HG02642 (cell line): ENCODE results near the gene GPR37.

Source experiments
- ATAC-seq: cut with Tn5 transposase; IDR thresholded peaks from one replicate; pipeline ENCODE4 v1.9.1; 2021; ENCODE audit warnings: mild to moderate bottlenecking; ENCODE audit not compliant: unreplicated experiment, poor library complexity

Gene GPR37

GRCh38 chr7:124781418-124781817 is 15.8 kb upstream of the GPR37 start:
- no peak for ATAC-seq

DNA sequence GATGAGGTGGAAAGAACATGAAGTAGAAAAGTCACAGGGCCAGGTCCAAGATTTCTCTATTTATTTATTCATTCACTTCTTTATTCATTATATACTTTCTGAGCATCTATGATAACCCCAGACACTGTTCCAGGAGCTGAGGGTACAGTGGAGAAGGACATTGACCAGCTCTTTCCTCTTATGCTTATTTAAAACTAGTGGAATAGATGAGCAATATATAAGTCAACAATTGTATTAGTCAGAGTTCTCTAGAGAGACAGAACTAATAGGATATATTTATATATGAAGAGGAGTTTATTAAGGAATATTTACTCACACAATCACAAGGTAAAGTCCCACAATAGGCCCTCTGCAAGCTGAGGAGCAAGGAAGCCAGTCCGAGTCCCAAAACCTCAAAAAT is 15.0 kb upstream of the GPR37 start:
- ATAC-seq: no peak

DNA sequence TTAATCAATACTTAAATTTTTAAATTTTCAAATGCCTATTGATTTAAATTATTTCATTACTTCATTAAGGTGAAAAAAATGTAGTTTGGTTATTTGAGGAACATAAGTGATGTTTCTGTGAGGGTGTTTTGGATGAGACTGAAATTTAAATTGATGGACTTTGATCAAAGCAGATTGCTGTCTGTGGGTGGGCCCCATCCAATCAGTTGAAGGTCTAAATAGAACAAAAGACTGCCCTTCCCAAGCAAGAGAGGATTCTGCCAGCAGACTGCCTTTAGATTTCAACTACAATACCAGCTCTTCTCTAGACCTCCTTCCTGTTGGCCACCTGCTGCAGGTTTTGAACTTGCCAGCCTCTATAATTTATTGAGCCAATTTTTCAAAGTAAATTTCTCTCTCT is 14.5 kb upstream of the GPR37 start:
- ATAC-seq: no peak

DNA sequence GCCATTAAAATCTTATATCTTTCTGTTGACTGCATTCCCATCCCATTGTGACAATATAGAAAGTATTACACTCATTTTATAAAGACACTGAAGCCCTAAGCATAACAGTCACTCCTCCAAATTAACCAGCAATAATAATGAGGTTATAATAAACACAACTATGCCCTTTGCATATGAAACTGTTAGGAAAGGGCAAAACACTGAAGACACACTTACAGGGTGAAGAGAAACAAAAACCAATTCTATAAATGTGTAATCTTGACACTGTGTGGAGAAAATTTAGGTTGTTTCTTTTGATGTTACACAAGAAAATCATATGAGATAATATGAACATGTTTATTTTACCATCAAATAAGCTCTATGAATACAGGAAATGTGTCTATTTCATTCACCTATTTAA is 14.0 kb upstream of the GPR37 start:
- no peak for ATAC-seq

DNA sequence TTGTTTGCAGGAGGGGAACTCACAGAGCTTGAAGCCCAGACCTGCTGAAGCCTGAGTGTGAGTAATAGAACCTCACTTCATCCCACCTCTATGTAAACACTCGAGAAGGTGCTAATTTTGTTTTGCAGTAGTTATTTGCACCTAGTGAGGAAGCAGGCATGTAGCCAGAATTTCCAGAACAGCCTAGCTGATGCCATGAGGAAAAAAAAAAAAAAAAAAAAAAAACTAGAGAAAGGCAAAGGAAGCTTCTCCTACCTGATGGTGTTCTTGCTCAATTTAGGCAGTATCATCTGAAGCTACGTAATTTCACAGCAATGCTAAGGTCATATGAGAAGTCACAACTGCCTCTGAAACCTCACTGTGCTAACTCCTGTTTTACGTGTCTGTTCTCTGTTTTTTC is 13.6 kb upstream of the GPR37 start:
- ATAC-seq: no peak

DNA sequence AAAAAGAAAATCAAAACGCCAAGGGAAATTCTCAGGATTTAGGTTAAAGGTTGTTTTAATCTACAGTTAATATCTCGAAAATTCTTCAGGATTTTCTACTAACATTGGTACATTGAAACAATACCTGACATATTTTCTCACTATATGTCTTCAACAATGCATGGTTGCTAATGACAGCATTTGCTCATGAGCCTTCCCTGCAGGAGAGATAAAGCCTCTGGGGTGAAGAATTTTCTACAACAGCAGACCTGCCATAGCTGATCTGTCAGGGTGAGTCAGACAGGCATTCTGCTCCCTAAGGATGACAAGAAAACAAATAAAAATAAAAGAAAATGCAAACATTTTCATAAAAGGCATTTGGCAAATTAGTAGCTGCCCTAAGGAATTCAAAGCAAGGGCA is 11.7 kb upstream of the GPR37 start:
- no peak for ATAC-seq

- no peak for ATAC-seq
These were observed 10.6 kb upstream of the GPR37 start for GRCh38 chr7:124776153-124776552.

- ATAC-seq: no peak
These were observed 9.8 kb upstream of the GPR37 start for GRCh38 chr7:124775422-124775821.

GRCh38 chr7:124773938-124774337 is 8.3 kb upstream of the GPR37 start:
- no peak for ATAC-seq

DNA sequence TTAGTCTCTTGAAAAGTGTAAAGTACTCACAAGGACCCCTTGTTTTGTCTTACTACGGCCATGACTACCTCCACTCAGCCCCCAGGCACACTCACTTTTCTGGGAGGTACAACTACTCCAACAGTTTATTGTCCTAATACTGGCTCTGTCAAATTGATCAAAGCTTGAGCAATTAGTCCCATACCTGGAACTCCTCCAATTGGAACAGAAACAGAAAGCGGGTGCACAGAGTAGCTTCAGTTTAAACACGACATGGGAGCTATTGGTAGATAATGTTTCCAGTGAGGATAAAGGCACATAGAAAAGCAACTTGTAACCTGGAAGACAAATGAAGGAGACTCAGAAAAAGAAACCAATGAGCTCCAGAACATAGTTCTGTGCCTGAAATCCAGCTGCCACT is 7.7 kb upstream of the GPR37 start:
- ATAC-seq: no peak

- ATAC-seq: no peak
These were observed 3.5 kb upstream of the GPR37 start for GRCh38 chr7:124769136-124769535.

GRCh38 chr7:124768525-124768924 is 2.9 kb upstream of the GPR37 start:
- no peak for ATAC-seq

- peak; percentile 44 for ATAC-seq
These were observed 668 bp downstream of the GPR37 start for GRCh38 chr7:124764847-124765400.

DNA sequence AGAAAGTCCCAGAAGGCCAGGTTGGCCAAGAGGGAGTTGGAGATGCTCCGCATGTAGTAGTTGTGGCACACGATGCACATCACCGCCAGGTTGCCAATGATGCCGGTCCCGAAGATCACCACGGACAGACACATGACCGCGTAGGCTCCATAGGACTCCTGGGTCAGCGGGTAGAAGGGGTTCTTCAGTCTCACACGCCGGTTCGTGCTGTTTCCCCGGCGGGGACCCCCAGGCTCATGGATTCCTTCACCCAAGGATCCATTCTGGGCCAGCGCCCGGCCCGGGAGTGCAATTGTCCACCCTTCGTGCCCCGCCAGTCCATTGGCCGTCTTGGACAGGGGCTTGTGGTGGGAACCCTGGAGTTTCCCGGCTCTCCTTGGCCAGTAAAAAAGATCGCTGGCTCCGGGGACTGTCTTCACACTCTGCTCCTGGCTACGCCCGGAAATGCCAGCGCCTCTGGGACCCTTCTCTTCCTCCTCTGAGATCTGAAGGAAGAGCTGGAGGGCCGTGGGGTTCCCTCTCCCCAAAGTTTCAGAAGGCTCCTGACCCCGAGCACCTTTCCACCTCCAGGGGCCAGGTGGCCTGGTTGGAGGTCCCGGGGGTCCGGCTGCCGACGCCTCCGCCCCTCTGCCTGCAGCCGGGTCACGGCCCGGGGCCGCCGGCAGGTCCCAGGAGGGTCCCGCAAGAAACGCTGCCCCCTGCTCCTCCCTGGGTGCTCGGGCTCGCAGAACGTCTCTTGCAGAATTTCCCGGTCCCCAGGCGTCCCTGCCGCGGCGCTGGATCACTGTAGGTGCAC is 1.3 kb downstream of the GPR37 start:
- no peak for ATAC-seq

- ATAC-seq: no peak
These were observed 2.9 kb downstream of the GPR37 start for GRCh38 chr7:124762611-124763143.

- ATAC-seq: no peak
These were observed 4.4 kb downstream of the GPR37 start for GRCh38 chr7:124761164-124761715.

DNA sequence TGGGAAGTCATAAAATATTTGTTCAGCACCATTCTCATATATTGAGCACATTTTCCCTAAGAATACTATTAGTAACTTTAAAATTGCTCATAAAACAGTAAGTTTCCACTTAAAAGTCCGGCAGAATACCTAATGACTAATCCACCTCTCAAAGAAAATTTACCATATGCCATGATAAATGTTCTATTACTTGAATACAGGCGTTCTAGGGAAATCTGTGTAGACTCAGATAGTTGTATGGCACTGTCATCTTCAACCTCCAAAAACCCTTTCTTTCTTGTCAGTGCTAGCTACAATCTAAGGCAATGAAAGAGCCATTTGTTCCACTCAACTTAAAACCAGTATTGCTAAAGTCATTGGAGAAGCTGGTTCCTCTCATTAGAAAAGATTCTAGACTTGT is 7.3 kb downstream of the GPR37 start:
- ATAC-seq: no peak

- ATAC-seq: no peak
These were observed 10.9 kb downstream of the GPR37 start for GRCh38 chr7:124754576-124755268.

- no peak for ATAC-seq
These were observed 13.3 kb downstream of the GPR37 start for GRCh38 chr7:124752310-124752709.

GRCh38 chr7:124751027-124751426 is 14.6 kb downstream of the GPR37 start:
- no peak for ATAC-seq

- ATAC-seq: no peak
These were observed 18.5 kb downstream of the GPR37 start for GRCh38 chr7:124747072-124747471.
